ENCODE measurements around the gene SCN5A.

DNA sequence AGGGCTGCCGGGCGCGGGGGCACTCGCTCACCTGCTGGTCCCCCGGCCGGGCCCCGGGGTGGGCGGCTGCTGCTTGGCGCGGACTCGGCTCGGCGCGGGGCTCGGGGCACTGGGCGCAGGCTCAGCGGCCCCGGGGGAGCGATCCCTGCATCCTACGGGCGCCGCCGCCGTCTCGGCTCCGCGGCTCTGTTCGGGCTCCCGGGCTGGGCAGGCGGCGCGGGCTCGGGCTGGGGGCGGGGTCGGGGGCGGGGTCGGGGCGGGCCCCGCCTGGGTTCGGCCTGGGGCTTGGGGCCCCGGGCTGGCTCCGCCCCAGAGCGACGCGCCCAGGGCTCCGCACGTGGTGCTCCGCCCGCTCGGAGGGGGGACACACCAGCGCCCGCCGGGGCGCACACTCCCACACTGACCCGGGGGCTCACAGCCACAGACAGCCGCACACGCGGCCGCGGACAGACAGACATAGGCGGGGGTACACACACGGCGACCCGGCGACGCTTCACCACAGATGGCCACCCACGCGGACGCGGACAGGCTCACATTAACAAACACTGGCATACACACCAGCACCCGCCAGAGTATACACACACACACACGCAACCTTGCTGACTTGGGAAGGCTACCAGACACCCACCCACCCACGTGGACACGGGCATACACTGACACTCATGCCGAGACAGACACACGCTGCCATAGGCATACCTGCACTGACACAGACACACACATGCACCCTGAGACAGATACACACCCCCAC lies at the start of gene SCN5A:
- TF ChIP-seq POLR2A (IDR thresholded peaks at IDR 0.05; ENCODE audit: low read depth, low read length) (no peak), POLR2AphosphoS5 (IDR thresholded peaks at IDR 0.05; ENCODE audit: low read depth, low read length) (no peak), TAF1 (IDR thresholded peaks at IDR 0.05; ENCODE audit: borderline replicate concordance, low read depth, low read length) (no peak)
